Mesenchymal stem cell (in vitro differentiated cells and primary cell): ENCODE results near the gene MAP3K20.
"Not testable (repeated sequence)": the region's sequence is repeated elsewhere in the genome, so short reads cannot be mapped to it uniquely, and the experiment has no call there.

Experiments
- DNase-seq: peaks from one replicate; pipeline ENCODE4 v3.0.0-alpha.2; 2013
- H2AFZ ChIP-seq: one replicate; pipeline ENCODE4 v1.6.1; 2013; ENCODE audit warnings: low read depth, mild to moderate bottlenecking, control low read depth, inconsistent platforms, low read length, moderate library complexity
- H2AK5ac ChIP-seq: 2 replicates; pipeline ENCODE4 v1.6.1; 2013; ENCODE audit warnings: low read length, moderate library complexity, mild to moderate bottlenecking, inconsistent platforms; ENCODE audit not compliant: severe bottlenecking
- H2BK120ac ChIP-seq: one replicate; pipeline ENCODE4 v1.6.1; 2013; ENCODE audit warnings: low read depth, mild to moderate bottlenecking, inconsistent platforms, low read length, moderate library complexity
- H2BK12ac ChIP-seq, 2 experiments: one replicate each; pipeline ENCODE4 v1.6.1; 2013; ENCODE audit warnings: inconsistent platforms in 2 of 2, low read length in 2 of 2, mild to moderate bottlenecking in 2 of 2, moderate library complexity in 2 of 2, control low read depth in 1 of 2
- H2BK15ac ChIP-seq: one replicate; pipeline ENCODE4 v1.6.1; 2013; ENCODE audit warnings: mild to moderate bottlenecking, low read depth, inconsistent platforms; ENCODE audit not compliant: poor library complexity, severe bottlenecking
- H2BK5ac ChIP-seq: 2 replicates; pipeline ENCODE4 v1.6.1; 2013; ENCODE audit warnings: low read depth, mild to moderate bottlenecking, low read length, control low read depth, inconsistent platforms; ENCODE audit not compliant: poor library complexity, severe bottlenecking
- H3K14ac ChIP-seq, 2 experiments: one replicate each; pipeline ENCODE4 v1.6.1; 2013; ENCODE audit warnings: inconsistent platforms in 2 of 2, low read length in 2 of 2, control low read depth in 1 of 2, mild to moderate bottlenecking in 1 of 2, moderate library complexity in 1 of 2
- H3K18ac ChIP-seq, 2 experiments: one replicate each; pipeline ENCODE4 v1.6.1; 2013; ENCODE audit warnings: inconsistent platforms in 2 of 2, low read length in 2 of 2, control low read depth in 1 of 2, low read depth in 1 of 2, mild to moderate bottlenecking in 1 of 2
- H3K23ac ChIP-seq, 2 experiments: one replicate each; pipeline ENCODE4 v1.6.1; 2013; ENCODE audit warnings: inconsistent platforms in 2 of 2, low read length in 2 of 2, mild to moderate bottlenecking in 2 of 2, moderate library complexity in 2 of 2, control low read depth in 1 of 2
- H3K27ac ChIP-seq: 2 replicates; pipeline ENCODE4 v1.5.1; 2013; ENCODE audit warnings: mild to moderate bottlenecking, moderate library complexity, low read length, control low read depth, inconsistent platforms; ENCODE audit not compliant: poor library complexity, severe bottlenecking
- H3K27me3 ChIP-seq, 2 experiments: 2 replicates each; pipeline versions ENCODE4 v1.6.1 to v1.7.0; 2013; ENCODE audit warnings: low read length in 2 of 2, mild to moderate bottlenecking in 2 of 2, moderate library complexity in 2 of 2, control low read depth in 1 of 2, inconsistent platforms in 1 of 2; ENCODE audit not compliant: control insufficient read depth in 1 of 2, insufficient read depth in 1 of 2
- H3K36me3 ChIP-seq, 2 experiments: 2 replicates each; pipeline versions ENCODE4 v1.6.1 to v1.7.0; 2013; ENCODE audit warnings: low read length in 2 of 2, control low read depth in 1 of 2, inconsistent platforms in 1 of 2, low read depth in 1 of 2, mild to moderate bottlenecking in 1 of 2; ENCODE audit not compliant: insufficient read depth in 2 of 2, control insufficient read depth in 1 of 2
- H3K4ac ChIP-seq, 2 experiments: one replicate each; pipeline ENCODE4 v1.6.1; 2013; ENCODE audit warnings: inconsistent platforms in 2 of 2, low read length in 2 of 2, mild to moderate bottlenecking in 2 of 2, moderate library complexity in 2 of 2, control low read depth in 1 of 2, low read depth in 1 of 2
- H3K4me1 ChIP-seq: 2 replicates; pipeline ENCODE4 v1.6.1; 2013; ENCODE audit warnings: low read depth, low read length, control low read depth; ENCODE audit not compliant: control insufficient read depth, insufficient read depth
- H3K4me2 ChIP-seq: 2 replicates; pipeline ENCODE4 v1.6.1; 2013; ENCODE audit warnings: low read length, mild to moderate bottlenecking, inconsistent platforms; ENCODE audit not compliant: poor library complexity, severe bottlenecking
- H3K4me3 ChIP-seq, 2 experiments: 2 replicates each; pipeline versions ENCODE4 v1.5.1 to v1.7.0; 2013; ENCODE audit warnings: low read length in 2 of 2, mild to moderate bottlenecking in 2 of 2, control low read depth in 1 of 2, low read depth in 1 of 2; ENCODE audit not compliant: insufficient read depth in 1 of 2
- H3K79me1 ChIP-seq: replicated peaks from 2 replicates; pipeline ENCODE4 v1.6.1; 2013; ENCODE audit warnings: mild to moderate bottlenecking, control low read depth, low read length, inconsistent platforms; ENCODE audit not compliant: poor library complexity, severe bottlenecking
- H3K9ac ChIP-seq: 2 replicates; pipeline ENCODE4 v1.7.0; 2013; ENCODE audit warnings: mild to moderate bottlenecking, low read length, moderate library complexity
- H3K9me3 ChIP-seq: 2 replicates; pipeline ENCODE4 v1.7.0; 2013; ENCODE audit warnings: mild to moderate bottlenecking, low read length; ENCODE audit not compliant: control insufficient read depth
- H4K8ac ChIP-seq: one replicate; pipeline ENCODE4 v1.6.1; 2013; ENCODE audit warnings: inconsistent platforms, mild to moderate bottlenecking, low read length, moderate library complexity
- H4K91ac ChIP-seq: one replicate; pipeline ENCODE4 v1.6.1; 2013; ENCODE audit warnings: mild to moderate bottlenecking, low read length, inconsistent platforms
- WGBS: methylation state at CpG from one replicate; pipeline ENCODE4 v1.1.7; 2013; ENCODE audit warnings: mixed read lengths; 5-methylcytosine and 5-hydroxymethylcytosine counted together

The MAP3K20 gene

DNA sequence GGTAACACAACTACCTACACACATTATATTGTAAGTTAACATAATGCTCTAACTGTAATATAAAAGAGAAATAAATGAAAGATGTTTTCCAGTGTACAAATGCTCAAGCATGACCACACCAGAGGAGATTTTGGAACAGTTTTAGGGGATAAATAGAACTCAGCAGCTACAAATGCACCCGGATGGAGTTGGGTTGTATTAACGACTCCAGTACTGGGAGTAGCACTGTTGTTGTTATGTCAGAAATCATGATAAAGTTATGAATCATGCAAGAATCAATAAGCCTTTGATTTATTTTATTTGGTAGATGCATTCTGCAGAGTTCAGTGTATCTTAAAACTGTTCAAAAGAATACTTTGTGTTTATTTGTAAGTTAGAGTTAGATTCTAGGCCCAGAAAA lies 126.9 kb downstream of the MAP3K20 start:
- Histone ChIP-seq H2BK5ac (no peak overlapping the region), H3K36me3 (peaks cover 5 to 43% of the 10 kb centered on the region in 2 experiments), H3K9ac (no peak overlapping the region), H3K18ac (no peak overlapping the region), H3K4me1 (no peaks in the 10 kb centered on the region), H3K79me1 (peaks cover 4% of the 10 kb centered on the region), H3K23ac (no peak overlapping the region), H4K8ac (no peak overlapping the region), H2BK15ac (no peak overlapping the region), H3K27me3 (no peaks in the 10 kb centered on the region), H3K14ac (no peak overlapping the region), H2BK12ac (no peak overlapping the region), H2AFZ (no peak overlapping the region), H3K4me2 (no peak overlapping the region), H3K9me3 (no peaks in the 10 kb centered on the region), H2AK5ac (no peak overlapping the region), H3K27ac (no peak overlapping the region), H3K4me3 (no peak overlapping the region), H2BK120ac (no peak overlapping the region), H3K4ac (no peak overlapping the region), H4K91ac (no peak overlapping the region)
- DNase-seq: no peak
- WGBS: 94% methylated on average over 2 of the region's 2 CpGs

DNA sequence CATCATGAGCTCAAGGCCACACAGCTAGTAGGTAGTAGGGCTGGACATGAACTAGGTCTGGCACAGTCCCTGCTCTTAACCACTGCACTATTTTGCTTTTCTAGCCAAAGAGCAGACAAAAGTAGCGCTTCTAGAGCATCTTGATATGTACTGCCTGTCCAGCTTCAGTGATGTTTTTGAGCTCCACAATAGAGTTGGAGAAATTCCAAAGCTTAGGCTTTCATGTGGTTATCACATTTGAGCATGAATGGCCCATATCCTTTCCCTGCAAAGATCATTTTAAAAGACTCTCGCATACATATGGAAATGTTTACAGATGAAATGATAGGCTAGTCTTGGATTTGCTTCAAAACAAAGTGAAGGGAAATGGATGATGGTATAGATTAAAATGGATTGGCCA lies 128.7 kb downstream of the MAP3K20 start:
- Histone ChIP-seq H3K23ac (no peak overlapping the region), H3K27me3 (no peaks in the 10 kb centered on the region), H4K91ac (no peak overlapping the region), H2BK15ac (no peak overlapping the region), H3K14ac (no peak overlapping the region), H3K9ac (no peak overlapping the region), H3K18ac (no peak overlapping the region), H2AK5ac (no peak overlapping the region), H2AFZ (no peak overlapping the region), H4K8ac (no peak overlapping the region), H3K27ac (no peak overlapping the region), H2BK5ac (no peak overlapping the region), H3K4ac (no peak overlapping the region), H3K4me3 (no peak overlapping the region), H3K9me3 (no peaks in the 10 kb centered on the region), H3K4me2 (no peak overlapping the region), H3K79me1 (peaks cover 4% of the 10 kb centered on the region), H3K36me3 (peaks cover 2 to 26% of the 10 kb centered on the region in 2 experiments), H2BK120ac (no peak overlapping the region), H2BK12ac (no peak overlapping the region), H3K4me1 (no peaks in the 10 kb centered on the region)
- WGBS: 50% methylated on average over 2 of the region's 2 CpGs
- DNase-seq: no peak

DNA sequence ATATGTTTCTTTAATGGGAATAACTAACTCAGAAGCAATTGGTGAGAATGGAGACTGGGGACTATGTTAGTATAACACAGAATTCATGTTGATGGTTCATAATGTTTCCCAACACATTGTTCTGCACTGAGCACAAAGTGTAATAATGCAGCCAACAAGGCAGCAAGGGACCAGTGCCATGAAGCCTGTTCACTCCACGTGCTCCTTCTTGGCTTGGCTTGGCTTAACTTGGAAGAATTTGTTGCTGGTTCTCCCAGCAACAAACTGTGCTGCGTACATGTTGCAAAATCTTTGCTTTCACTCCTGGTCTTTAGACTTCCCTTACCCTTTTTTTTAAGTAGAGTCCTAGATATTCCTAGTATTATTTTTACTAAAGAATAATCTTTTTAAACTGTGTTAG lies 129.7 kb downstream of the MAP3K20 start:
- Histone ChIP-seq H3K27me3 (no peaks in the 10 kb centered on the region), H3K27ac (no peak overlapping the region), H3K4me1 (no peaks in the 10 kb centered on the region), H3K18ac (no peak overlapping the region), H3K4ac (no peak overlapping the region), H3K14ac (no peak overlapping the region), H2BK15ac (no peak overlapping the region), H3K4me3 (no peak overlapping the region), H4K8ac (no peak overlapping the region), H2AK5ac (no peak overlapping the region), H3K4me2 (no peak overlapping the region), H3K9me3 (no peaks in the 10 kb centered on the region), H2BK120ac (no peak overlapping the region), H3K79me1 (peaks cover 4% of the 10 kb centered on the region), H3K9ac (peak overlapping the region; percentile 79), H2BK5ac (no peak overlapping the region), H3K23ac (no peak overlapping the region), H2BK12ac (no peak overlapping the region), H4K91ac (no peak overlapping the region), H2AFZ (no peak overlapping the region), H3K36me3 (peaks cover 7 to 27% of the 10 kb centered on the region in 2 experiments)
- 90% methylated on average over 1 of the region's 2 CpGs for WGBS
- DNase-seq: no peak

DNA sequence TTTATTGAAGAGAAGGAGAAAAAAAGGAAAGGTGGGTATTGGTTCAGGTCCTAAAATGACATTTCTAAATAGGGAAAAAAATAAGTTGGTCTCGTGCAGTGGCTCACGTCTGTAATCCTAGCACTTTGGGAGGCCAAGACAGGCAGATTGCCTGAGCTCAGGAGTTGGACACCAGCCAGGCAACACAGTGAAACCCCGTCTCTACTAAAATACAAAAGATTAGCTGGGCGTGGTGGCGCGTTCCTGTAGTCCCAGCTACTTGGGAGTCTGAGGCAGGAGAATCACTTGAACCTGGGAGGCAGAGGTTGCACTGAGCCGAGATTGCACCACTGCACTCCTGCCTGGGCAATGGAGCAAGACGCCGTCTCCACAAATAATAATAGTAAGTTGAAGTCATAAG lies 131.5 kb downstream of the MAP3K20 start:
- not testable (repeated sequence) for H3K79me1 ChIP-seq, DNase-seq, H3K27me3 ChIP-seq, H2AFZ ChIP-seq, H3K18ac ChIP-seq, H3K4ac ChIP-seq, H3K9me3 ChIP-seq, H3K4me2 ChIP-seq, H2AK5ac ChIP-seq, H2BK12ac ChIP-seq, H2BK120ac ChIP-seq, H3K14ac ChIP-seq, H2BK15ac ChIP-seq, H3K27ac ChIP-seq, H3K9ac ChIP-seq, H4K8ac ChIP-seq, H3K4me3 ChIP-seq, H3K23ac ChIP-seq, H2BK5ac ChIP-seq, H3K4me1 ChIP-seq
- Histone ChIP-seq H3K36me3 (peaks cover 13 to 38% of the 10 kb centered on the region in 2 experiments), H4K91ac (peak overlapping the region; percentile 27)
- 98% methylated on average over 6 of the region's 9 CpGs for WGBS
